GM19372 (cell line): ENCODE results near the gene GNB5.

Source experiments
- ATAC-seq: cut with Tn5 transposase; IDR thresholded peaks from one replicate; pipeline ENCODE4 v1.9.1; 2021; ENCODE audit warnings: mild to moderate bottlenecking, low read depth, moderate library complexity; ENCODE audit not compliant: unreplicated experiment

Gene GNB5

GRCh38 chr15:52208306-52208946 lies 17.2 kb upstream of the GNB5 start:
- ATAC-seq: peak; percentile 79

GRCh38 chr15:52207191-52207590 lies 16.0 kb upstream of the GNB5 start:
- ATAC-seq: no peak

GRCh38 chr15:52206446-52206845 lies 15.3 kb upstream of the GNB5 start:
- ATAC-seq: no peak

- ATAC-seq: no peak
Observed at GRCh38 chr15:52204657-52205056, 13.5 kb upstream of the GNB5 start.

DNA sequence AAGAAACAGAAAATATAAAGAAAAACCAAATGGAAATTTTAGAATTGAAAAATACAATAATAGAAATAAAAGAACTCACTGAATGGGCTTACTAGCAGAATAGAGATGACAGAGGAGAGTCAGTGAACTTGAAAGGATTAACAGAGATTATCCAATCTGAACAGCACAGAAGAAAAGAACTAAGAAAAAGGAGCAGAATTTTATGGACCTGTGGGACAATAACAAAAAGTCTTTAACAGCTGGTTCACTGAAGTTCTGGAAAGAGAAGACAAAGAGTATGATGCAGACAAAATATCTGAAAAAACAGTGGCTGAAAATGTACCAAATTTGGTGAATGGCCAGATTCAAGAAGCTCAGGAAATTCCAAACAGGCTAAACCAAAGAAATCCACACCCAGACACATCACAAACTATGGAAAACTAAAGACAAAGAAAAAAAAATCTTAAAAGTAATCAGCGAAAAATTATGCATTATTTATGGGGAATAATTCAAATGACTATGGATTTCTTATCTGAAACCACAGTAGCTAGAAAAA lies 9.7 kb upstream of the GNB5 start:
- no peak for ATAC-seq

DNA sequence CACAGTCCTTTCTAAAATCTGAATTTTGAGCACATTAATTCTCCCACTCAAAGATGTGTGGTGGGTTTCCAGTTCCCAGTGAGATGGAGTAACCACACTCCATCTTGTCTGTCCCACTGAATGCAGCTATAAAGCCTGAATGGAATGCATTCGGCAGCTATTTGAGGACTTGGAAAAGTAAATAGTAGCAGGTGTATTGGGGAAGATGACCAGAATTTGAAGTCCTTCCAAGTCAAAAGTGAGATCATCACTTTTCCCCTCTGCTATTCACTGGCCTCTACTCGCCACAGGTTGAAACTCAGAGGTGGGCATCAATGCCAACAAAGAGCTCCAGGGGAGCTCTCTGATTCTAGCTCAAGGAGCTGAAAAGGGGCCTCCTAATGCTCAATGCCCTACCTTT lies 8.1 kb upstream of the GNB5 start:
- ATAC-seq: no peak

DNA sequence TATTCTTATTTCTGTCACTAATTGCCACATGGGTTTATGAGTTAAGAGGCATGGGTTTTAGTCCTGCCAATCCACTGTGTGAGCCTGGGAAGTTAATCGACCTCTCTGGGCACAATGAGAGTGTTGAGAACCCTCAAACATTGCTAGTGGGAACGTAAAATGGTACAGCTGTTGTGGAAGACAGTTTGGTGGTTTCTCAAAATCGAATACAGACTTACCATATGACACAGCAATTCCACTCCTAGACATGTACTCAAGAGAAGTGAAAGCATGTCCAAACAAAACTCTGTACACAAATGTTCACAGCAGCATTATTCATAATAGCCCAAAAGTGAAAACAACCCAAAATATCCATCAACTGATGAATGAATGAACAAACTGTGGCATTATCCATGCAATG lies 5.7 kb upstream of the GNB5 start:
- no peak for ATAC-seq

DNA sequence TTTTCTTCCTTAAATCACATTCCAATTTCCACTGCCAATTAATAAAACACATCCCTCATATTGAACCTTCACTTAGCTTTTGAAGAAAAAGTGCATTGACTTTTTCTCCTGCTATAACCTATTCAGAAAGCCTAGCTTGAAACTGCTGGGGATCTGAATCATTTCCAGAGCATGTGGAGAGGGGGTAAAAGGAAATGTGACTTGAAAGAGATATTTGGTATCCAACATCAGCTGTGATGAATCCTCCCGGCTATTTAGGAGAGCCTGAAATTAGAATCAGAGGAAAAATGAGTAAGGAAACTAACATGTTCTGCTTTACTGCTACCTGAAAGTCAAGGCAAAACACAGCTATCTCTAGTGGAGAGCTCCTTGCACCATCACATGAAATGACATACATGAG lies 2.6 kb upstream of the GNB5 start:
- ATAC-seq: no peak

DNA sequence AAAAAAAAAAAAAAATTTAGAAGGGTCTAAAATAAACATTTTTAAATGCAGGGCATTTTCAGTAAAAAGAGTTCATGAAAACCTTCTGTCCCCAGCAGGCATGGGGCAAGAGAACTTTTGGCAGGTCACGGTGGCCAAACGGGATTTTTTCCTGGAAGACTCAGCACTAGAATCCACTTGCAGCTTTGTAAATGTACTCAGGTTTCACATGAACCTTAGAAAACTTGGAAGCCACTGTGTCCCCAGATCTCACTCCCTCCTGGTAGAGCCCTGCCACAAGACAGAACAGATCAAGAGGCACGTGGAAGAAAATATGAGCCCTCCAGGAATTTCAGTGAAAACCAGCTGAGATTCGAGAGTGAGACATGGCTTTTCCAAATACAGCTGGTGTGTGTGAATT lies 2.1 kb upstream of the GNB5 start:
- no peak for ATAC-seq

DNA sequence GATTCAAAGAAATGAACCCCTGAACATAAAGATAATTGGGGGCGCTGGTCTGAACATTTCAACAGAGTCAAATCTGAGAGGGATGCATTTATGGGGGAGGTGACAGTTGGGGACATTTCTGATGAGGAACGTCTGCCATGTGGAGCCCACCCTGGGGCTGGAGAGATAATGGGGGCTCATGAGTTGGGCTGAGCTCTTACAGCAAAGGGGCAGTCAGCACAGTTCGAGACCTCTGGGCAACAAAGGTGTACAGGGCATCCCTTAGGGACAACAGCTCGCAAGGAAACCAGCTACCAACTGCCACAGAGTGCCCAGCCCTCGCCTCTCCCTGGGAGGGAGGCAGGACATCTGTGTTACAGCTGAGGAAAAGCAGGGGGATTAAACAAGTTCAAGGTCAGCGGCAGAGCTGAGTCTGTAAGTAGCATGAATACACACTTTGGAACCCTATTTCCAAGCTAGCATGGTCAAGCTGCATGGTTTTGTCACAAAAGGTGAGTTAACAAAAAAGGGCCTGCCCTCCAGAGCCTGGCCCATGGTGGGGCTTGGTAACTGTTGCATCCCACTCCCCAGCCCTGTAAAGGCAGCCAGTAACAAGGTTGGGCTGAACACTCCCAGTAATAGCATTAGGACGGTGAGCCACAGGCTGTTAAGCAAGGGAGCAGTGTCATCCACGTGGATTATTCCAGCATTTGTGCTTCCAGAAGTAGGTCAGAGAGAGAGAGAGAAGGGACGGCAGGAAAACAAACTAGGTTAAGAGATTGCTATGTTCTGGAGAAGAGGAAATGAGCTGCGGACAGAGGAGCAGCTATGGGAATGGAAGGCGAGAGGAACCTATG lies 4.3 kb downstream of the GNB5 start:
- no peak for ATAC-seq

- no peak for ATAC-seq
Observed at GRCh38 chr15:52185151-52185561, 6.0 kb downstream of the GNB5 start.

GRCh38 chr15:52184721-52185120 lies 6.5 kb downstream of the GNB5 start:
- ATAC-seq: no peak

GRCh38 chr15:52183562-52184173 lies 7.5 kb downstream of the GNB5 start:
- ATAC-seq: no peak

DNA sequence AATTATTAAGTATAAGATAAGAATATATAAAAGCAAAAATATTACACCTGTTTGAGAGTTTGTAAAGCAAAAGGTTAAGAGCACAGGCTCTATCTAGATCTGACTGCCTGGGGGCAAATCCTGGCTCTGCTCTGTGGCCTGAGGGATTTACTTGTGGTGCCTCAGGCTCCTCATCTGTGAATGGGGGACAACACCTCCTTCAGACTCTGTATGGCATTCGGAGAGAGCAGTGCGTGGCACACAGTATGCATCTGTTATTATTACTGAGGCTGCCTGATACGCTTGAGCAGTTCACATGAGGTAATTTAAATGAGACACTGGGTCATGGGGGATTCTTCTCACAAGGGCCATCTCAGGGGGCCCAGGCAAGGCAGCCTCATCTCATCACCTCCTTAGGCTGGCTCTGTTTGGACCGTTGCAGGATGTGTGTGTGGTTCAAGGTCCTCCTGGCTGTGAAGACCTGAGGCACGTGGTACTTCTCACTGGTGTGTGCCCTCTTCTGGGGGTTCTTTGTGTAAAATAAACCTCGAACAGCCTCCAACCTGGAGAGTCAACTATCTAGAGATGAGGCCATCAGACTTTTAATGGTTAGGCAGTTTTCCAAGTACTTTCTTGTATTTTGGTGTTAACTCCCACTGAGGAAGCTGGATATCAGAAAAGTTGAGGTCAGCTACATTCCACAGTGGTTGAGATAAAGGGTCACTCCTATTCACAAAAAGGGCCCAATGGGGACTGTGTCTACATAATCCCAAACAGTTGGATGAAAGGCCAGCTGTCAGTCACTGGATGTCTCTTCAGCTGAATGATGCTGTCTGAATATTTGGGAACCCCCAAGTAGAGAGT lies 9.0 kb downstream of the GNB5 start:
- no peak for ATAC-seq

- no peak for ATAC-seq
Observed at GRCh38 chr15:52180851-52181450, 10.2 kb downstream of the GNB5 start.

GRCh38 chr15:52180196-52180835 lies 10.9 kb downstream of the GNB5 start:
- peak; percentile 23 for ATAC-seq

GRCh38 chr15:52179278-52180195 lies 11.7 kb downstream of the GNB5 start:
- peak; percentile 83 for ATAC-seq

GRCh38 chr15:52178765-52179164 lies 12.4 kb downstream of the GNB5 start:
- ATAC-seq: no peak

GRCh38 chr15:52172869-52173268 lies 18.3 kb downstream of the GNB5 start:
- ATAC-seq: no peak
